Mammary epithelial cell (primary cell): Measurements from ENCODE around the gene ARRDC3.

Source experiments
- CTCF ChIP-seq, 2 donors: IDR thresholded peaks in 1 of 2; conservative IDR thresholded peaks in 1 of 2; 2 replicates each; pipeline ENCODE4 v1.5.1; 2011 to 2012; ENCODE audit warnings: inconsistent platforms in 2 of 2, low read length in 2 of 2, mild to moderate bottlenecking in 2 of 2, control low read depth in 1 of 2, low read depth in 1 of 2; ENCODE audit not compliant: insufficient read depth in 1 of 2; ENCODE audit errors: extremely low read depth in 1 of 2
- EZH2 ChIP-seq: IDR thresholded peaks from 2 replicates; pipeline ENCODE4 v1.6.1; 2012; ENCODE audit warnings: low read length, inconsistent platforms, borderline replicate concordance

GRCh38 chr5:91423871-91424270 lies 40.8 kb upstream of the ARRDC3 start:
- no peak for TF ChIP-seq CTCF (conservative IDR thresholded peaks at IDR 0.05 in 1 of 2, IDR thresholded peaks at IDR 0.05 in 1 of 2; ENCODE audit: extremely low read depth in 1 of 2, insufficient read depth in 1 of 2, low read depth in 1 of 2, low read length in 2 of 2)
- TF ChIP-seq EZH2, result no peak
